ENCODE measurements around the gene ADORA3. TPM values are rescaled to one million over a fixed set of nuclear protein-coding genes. Genes with fewer than 3 reads are reported as not detected.

Gene ADORA3
- total RNA-seq, 1 experiment from 2014 or later: not detected

DNA sequence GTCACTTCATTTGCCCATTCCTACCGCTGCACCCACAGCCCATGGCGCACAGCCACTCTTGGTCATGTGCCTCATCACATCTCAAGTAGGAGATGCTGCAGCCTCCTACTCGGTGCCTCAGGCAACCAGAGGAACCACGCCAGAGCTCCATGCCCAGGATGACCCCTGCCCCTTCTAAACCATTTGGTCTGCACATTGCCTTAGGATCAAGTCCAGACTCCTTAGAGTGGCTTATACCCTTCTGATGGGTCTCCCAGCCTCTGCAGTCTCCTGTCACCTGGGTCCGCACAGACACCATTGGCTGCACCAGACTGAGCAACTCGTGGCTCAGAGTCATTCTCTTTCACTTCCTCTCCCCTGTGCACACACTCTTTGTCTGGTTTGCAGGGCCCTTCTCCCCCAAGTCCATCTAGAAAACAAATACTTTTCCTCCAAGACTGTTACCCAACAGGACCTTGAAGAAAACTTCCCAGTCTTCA, 2.2 kb upstream of the ADORA3 start:
- H3K27me3 Mint-ChIP-seq (ENCODE audit: unreplicated experiment): peaks cover 5% of the 10 kb centered on the region
- intact Hi-C loops (cut with micrococcal nuclease; ENCODE audit: unreplicated experiment): no loop called here
- peaks cover 5% of the 10 kb centered on the region for H3K36me3 Mint-ChIP-seq (ENCODE audit: insufficient read depth, unreplicated experiment)
- peaks cover 8% of the 10 kb centered on the region for H3K4me1 Mint-ChIP-seq (ENCODE audit: low read depth, unreplicated experiment)
- no peaks in the 10 kb centered on the region for H3K9me3 Mint-ChIP-seq (ENCODE audit: low read depth, unreplicated experiment)
- no TSS peak for BruUV-seq (replicated peaks)
- H3K27ac Mint-ChIP-seq (ENCODE audit: unreplicated experiment): no peak overlapping the region
- TF ChIP-seq, protein P1, sequence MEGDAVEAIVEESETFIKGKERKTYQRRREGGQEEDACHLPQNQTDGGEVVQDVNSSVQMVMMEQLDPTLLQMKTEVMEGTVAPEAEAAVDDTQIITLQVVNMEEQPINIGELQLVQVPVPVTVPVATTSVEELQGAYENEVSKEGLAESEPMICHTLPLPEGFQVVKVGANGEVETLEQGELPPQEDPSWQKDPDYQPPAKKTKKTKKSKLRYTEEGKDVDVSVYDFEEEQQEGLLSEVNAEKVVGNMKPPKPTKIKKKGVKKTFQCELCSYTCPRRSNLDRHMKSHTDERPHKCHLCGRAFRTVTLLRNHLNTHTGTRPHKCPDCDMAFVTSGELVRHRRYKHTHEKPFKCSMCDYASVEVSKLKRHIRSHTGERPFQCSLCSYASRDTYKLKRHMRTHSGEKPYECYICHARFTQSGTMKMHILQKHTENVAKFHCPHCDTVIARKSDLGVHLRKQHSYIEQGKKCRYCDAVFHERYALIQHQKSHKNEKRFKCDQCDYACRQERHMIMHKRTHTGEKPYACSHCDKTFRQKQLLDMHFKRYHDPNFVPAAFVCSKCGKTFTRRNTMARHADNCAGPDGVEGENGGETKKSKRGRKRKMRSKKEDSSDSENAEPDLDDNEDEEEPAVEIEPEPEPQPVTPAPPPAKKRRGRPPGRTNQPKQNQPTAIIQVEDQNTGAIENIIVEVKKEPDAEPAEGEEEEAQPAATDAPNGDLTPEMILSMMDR (IDR thresholded peaks at IDR 0.05; ENCODE audit: unreplicated experiment): no peak
- DNase-seq: no peak
- no peak overlapping the region for H3K4me3 Mint-ChIP-seq (ENCODE audit: low read depth, unreplicated experiment)
- CTCF ChIA-PET: no interaction called here

DNA sequence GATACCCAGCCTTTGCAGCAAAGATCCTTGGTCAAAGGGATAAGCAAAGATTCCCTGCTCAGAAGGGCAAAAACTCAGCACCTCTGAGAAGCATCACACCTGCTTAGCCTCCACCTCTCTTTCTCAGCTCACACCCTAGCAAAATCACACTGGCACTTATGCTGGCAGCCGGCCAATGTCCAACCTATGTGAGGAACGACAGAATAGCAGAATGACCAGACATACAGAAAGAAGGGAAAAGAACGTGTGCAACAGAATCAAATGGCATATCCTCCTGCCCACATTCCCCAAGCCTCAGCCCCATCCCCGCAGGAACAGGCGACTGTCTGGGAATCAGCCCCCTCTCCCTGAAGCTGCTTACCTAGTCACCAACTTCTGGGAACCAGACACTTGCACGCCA, 664 bp upstream of the ADORA3 start:
- Mint-ChIP-seq H3K27me3 (ENCODE audit: unreplicated experiment) (peaks cover 21% of the 10 kb centered on the region), H3K27ac (ENCODE audit: unreplicated experiment) (no peak overlapping the region), H3K4me1 (ENCODE audit: low read depth, unreplicated experiment) (peaks cover 8% of the 10 kb centered on the region), H3K36me3 (ENCODE audit: insufficient read depth, unreplicated experiment) (peaks cover 5% of the 10 kb centered on the region), H3K9me3 (ENCODE audit: low read depth, unreplicated experiment) (no peaks in the 10 kb centered on the region), H3K4me3 (ENCODE audit: low read depth, unreplicated experiment) (no peak overlapping the region)
- BruUV-seq (replicated peaks): no TSS peak
- TF ChIP-seq, protein P1 (IDR thresholded peaks at IDR 0.05; ENCODE audit: unreplicated experiment): no peak
- intact Hi-C loops (cut with micrococcal nuclease; ENCODE audit: unreplicated experiment): no loop called here
- CTCF ChIA-PET: no interaction called here
- no peak for DNase-seq

DNA sequence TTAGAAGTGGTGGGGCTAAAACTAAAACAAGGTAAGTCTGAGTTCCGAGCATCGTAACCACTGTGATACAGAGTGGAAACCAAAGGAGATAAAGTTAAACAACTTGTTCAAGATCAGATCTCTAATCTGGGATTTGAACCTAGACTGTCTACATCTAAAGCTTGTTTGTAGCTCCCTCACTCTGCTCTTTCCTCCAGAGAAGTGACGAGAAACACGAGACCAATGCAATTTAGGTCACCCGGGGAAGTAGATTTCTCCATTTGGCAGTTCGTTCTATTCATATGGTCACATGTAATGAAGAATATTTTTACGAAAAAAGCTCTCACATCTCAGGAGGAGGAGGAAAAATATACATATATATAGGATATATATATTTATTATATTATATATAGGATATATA, 1.8 kb downstream of the ADORA3 start:
- Mint-ChIP-seq H3K9me3 (ENCODE audit: low read depth, unreplicated experiment) (no peaks in the 10 kb centered on the region), H3K4me3 (ENCODE audit: low read depth, unreplicated experiment) (no peak overlapping the region), H3K4me1 (ENCODE audit: low read depth, unreplicated experiment) (no peaks in the 10 kb centered on the region), H3K27me3 (ENCODE audit: unreplicated experiment) (peaks cover 40% of the 10 kb centered on the region), H3K27ac (ENCODE audit: unreplicated experiment) (no peak overlapping the region), H3K36me3 (ENCODE audit: insufficient read depth, unreplicated experiment) (no peaks in the 10 kb centered on the region)
- CTCF ChIA-PET: interaction anchor here (0.6 kb wide), 1 partner anchor 254 kb away, joined by 4 read pairs; the partner anchor contains the start of gene DDX20
- intact Hi-C loops (cut with micrococcal nuclease; ENCODE audit: unreplicated experiment): no loop called here
- TF ChIP-seq, protein P1 (IDR thresholded peaks at IDR 0.05; ENCODE audit: unreplicated experiment): no peak
- DNase-seq: no peak
- BruUV-seq (replicated peaks): no TSS peak

DNA sequence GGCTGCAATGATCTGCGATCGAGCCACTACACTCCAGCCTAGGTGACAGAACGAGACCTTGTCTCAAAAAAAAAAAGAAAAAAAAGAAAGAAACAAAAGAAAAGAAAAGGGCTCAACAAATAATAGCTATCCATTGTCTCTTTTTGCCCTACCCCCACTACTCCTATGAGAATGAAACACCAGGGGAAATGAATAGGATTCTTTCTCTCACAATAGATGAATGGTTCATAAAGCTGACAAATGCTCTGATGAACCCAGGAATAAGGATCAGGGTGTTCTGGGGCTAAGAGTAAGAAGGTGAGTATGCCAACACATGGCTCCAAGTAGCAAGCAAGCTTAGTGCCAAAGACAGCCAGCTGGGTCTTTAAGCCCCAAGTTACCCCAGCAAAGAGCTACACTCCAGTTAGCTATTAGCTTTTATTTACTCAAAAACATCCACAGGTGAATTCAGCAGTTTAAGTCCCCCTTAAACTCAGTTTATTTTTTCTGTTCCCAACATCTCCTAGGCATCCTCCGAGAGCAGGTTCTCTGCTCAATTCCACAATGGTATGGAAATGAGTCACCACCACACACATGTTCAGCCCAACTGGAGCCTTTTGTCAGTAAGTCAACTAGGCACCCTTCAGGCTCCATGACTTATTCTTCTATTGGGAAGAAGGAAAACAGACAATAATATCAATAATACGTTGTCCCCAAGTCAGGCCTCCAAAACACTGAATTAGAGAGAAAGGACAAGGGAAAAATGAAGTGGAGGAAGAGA, 4.2 kb downstream of the ADORA3 start:
- CTCF ChIA-PET: interaction anchor here (1.2 kb wide), 1 partner anchor 17 kb away, joined by 3 read pairs; no protein-coding TSS in a partner anchor
- Mint-ChIP-seq H3K36me3 (ENCODE audit: insufficient read depth, unreplicated experiment) (no peaks in the 10 kb centered on the region), H3K27ac (ENCODE audit: unreplicated experiment) (no peak overlapping the region), H3K4me1 (ENCODE audit: low read depth, unreplicated experiment) (no peaks in the 10 kb centered on the region), H3K9me3 (ENCODE audit: low read depth, unreplicated experiment) (peaks cover 2% of the 10 kb centered on the region), H3K27me3 (ENCODE audit: unreplicated experiment) (peaks cover 64% of the 10 kb centered on the region), H3K4me3 (ENCODE audit: low read depth, unreplicated experiment) (no peak overlapping the region)
- no peak for DNase-seq
- no TSS peak for BruUV-seq (replicated peaks)
- TF ChIP-seq, protein P1 (IDR thresholded peaks at IDR 0.05; ENCODE audit: unreplicated experiment): no peak
- intact Hi-C loops (cut with micrococcal nuclease; ENCODE audit: unreplicated experiment): no loop called here
